Stimulated activated CD8-positive, alpha-beta memory T cell treated with anti-CD3 and anti-CD28 coated beads, Interleukin-15, amount 100 ng/mL, for 1 hour (primary cell): ENCODE measurements around the gene DDIAS.
"Not testable (repeated sequence)": the region's sequence is repeated elsewhere in the genome, so short reads cannot be mapped to it uniquely, and the experiment has no call there.

Experiments used
- DNase-seq: peaks from one replicate; pipeline ENCODE4 v3.0.0-alpha.2; 2020; ENCODE audit warnings: low read depth

The DDIAS gene, protein sequence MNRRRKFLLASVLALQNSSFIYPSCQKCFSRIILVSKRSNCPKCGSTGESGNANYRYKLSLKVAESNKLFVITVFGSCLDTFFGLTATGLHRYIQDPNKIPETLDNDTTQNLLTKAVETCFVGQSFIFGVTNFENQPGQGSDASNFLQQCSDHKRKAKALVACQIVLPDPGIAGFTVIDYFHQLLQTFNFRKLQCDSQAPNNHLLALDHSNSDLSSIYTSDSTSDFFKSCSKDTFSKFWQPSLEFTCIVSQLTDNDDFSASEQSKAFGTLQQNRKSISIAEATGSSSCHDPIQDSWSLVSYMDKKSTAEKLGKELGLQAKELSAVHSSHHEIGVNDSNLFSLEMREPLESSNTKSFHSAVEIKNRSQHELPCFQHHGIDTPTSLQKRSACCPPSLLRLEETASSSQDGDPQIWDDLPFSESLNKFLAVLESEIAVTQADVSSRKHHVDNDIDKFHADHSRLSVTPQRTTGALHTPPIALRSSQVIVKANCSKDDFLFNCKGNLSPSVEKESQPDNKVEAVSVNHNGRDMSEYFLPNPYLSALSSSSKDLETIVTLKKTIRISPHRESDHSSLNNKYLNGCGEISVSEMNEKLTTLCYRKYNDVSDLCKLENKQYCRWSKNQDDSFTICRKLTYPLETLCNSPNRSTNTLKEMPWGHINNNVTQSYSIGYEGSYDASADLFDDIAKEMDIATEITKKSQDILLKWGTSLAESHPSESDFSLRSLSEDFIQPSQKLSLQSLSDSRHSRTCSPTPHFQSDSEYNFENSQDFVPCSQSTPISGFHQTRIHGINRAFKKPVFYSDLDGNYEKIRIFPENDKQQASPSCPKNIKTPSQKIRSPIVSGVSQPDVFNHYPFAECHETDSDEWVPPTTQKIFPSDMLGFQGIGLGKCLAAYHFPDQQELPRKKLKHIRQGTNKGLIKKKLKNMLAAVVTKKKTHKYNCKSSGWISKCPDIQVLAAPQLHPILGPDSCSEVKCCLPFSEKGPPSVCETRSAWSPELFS

DNA sequence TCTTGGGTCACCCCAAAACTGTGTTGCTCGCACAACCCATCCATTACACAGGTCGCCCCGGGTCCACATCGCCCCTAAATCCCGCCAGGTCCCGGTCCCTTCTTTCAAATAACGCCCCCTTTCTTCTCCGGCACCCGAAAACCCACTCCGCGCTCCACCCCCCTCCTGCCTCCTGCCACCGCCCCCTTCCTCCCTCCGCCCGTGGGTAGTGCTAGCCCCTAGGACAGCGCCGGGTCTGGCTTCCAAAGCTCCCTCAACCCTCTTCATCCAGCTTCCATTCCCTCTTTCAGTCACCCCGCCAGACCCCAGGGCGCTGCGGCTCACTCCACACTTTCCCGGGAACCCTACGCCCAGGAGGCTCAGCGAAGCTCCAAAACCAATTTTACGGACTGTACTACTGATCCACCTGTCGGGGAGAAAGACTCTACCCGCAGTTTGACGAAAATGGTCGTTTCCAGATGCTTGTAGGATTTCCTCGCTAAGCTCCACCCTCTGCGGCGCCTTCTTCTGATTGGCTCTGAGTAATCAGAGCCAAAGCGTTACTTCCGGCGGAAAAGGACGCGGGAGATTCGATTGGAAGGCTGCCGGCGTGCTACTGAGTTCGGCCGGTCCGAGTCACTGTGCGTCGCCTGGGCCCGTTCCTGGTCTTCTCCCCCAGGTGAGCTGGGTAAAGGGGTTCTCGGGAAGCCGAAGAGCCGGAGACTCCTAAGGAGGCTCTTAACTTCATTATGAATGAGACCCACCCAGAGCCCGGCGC lies at the start of gene DDIAS:
Gene DDIAS, plus strand, starts transcription at position 572 of the 757 bp plus-strand sequence. CDS start 13,003 bp downstream, outside the sequence.
- peak; percentile 89 for DNase-seq

DNA sequence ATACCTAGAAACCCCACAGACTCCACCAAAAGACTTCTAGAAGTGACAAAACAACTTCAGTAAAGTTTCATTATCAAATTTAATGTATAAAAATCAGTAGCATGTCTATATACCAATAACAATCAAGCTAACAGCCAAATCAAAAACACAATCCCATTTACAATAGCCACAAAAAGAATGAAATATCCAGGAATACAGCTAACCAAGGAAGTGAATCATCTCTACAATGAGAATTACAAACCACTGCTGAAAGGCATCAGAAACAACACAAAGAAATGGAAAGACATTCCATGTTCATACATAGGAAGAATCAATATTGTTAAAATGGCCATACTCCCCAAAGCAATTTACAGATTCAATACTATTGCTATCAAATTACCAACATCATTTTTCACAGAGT lies 47.3 kb upstream of the DDIAS start:
- no peak for DNase-seq

DNA sequence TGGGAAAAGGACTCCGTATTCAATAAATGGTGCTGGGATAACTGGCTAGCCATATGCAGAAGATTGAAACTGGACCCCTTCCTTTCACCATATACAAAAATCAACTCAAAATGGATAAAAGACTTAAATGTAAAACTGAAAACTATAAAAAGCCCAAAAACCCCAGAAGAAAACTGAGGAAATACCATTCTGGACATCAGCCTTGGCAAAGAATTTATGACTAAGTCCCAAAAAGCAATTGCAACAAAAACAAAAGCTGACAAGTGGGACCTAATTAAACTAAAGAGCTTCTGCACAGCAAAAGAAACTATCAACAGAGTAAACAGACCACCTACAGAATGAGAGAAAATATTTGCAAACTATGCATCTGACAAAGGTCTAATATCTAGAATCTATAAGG lies 46.6 kb upstream of the DDIAS start:
- DNase-seq, result not testable (repeated sequence)

DNA sequence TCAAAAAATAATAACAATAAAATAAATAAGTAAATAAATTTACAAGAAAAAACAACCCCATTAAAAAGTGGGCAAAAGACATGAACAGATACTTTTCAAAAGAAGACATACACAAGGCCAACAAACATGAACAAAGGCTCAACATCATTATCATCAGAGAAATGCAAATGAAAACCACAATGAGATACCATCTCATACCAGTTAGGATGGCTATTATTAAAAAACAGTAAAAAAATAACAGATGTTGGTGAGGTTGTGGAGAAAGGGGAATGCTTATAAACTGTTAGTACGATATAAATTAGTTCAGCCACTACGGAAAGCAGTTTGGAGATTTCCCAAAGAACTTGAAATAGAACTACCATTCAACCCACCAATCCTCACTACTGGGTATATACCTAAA lies 45.9 kb upstream of the DDIAS start:
- no peak for DNase-seq

DNA sequence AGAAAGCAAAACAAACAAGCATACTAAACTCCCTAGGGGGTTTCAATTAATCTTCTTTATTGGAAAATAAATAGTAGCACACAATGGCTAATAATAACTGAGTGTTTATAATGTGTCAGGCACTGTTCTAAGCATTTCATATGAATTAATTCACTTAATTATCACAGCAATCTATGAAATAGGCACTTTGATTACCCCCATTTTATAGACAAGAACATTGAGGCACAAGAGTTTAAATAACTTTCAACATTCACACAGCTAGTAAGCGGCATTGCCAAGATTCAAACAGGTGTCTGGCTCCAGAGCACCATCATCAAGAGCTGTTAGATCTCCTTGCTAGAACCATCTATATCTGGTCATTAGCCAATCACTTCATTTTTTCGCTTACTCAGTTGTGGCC lies 44.4 kb upstream of the DDIAS start:
- DNase-seq, result no peak

DNA sequence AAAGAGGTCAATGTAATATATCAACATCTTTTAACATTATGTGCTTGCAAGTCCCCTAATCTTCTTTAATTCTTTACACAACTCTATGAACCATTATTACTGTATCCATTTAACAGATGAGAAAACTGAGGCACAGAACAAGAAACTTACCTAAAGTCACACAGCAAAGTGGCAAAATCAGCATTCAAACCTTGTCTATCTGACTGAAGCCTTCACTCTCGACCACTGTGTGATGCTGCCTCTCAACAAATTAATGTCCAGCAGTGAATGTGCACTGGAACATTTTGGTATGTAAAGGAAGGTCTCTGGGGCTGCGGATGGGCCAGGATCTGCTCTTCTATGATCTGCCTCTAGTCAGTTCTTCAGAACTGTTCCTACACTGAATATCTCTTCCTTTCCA lies 43.4 kb upstream of the DDIAS start:
- no peak for DNase-seq

DNA sequence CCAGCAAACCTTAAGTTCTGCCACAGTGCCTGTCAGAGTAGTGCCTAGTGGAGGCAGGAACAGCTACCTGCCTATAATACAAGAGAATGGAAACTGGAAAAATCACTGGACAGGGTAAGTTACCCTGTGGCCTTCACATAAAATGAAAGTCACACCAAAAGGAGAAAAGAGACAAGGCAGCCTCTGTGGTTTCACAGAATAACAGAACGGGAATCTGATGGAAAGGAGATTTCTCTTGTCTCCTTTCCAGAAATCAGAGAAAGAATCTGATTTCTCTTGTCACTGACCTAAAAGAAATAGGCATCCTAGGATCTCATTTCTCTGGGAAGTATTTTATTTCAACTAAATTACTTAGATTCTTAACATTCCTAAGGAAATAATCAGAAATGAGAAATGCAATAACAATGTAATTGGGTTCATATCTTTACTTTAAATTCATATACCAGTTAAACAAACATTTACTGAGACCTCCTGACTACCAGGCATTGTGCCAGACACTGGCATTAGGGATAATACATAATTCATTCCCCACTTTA lies 42.9 kb upstream of the DDIAS start:
- DNase-seq, result no peak

DNA sequence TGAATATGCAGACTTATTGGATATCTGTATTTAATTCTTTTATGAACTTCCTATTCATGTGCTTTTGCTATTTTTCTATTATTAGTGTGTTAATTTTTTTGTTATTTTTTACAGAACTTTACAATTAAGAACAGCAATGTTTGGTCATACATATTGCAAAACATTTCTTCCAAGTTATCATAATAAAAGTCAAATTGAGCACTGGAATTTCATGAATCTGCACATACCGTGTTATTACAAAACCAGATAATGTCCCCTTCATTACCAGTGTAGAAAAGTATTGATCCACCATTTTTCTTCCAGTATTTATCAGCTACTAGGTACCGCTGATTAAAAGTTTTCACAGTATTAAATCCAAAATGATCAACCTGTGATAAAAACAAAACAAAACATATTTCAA lies 41.8 kb upstream of the DDIAS start:
- no peak for DNase-seq

DNA sequence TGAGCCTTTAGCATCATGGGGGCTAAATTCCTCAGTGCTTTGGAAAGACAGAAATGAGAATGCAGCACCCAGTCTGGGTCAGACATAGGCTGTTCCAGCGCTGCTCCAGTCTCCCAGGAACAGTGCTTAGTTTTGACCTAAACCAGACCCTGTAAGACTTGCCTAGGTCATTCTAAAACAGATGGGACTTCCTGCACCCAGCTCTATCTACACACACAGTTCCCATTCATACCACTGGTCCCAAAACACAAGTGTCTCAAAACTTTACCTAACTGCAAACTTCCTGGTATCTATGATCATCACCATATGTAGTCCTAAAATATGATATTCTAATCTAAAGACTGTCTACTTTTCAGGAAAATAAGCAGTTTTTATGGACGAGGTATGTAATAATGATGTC lies 39.2 kb upstream of the DDIAS start:
- no peak for DNase-seq

DNA sequence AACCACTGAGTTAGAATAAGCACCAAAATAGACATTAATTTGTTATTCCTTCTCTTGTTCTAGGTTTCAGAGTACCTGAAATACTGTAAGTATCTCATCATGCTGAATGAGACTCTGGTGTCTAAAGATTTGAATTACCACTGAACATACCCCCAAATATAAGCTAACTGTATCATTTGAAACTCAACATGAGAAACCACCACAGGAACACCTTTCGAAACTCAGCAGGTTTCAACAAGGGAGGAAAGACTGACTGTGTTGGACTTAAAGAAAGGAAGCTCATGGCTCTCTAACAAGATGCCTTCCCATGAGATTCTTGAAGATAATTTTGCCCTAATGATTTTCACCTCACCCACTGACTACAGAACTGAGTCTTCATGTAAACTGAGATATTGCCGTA lies 38.3 kb upstream of the DDIAS start:
- no peak for DNase-seq

DNA sequence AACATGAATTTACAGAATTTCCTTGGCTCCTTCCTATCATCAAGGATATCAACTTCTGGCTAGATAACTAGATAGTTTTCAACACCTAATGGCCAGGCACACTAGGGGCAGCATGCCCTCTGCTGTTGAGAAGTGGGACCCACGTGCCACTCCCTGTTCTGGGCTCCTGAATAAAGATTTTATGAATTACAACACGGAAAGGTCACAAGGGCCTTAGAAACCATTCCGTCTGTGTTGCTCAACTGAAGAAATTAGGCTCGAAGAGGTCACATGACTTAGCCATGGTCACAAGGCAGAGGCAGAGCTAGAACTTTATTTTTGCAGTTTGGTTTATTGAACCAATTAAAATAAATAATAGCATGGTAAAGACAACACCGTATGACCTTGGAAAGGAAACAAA lies 37.3 kb upstream of the DDIAS start:
- DNase-seq, result no peak

DNA sequence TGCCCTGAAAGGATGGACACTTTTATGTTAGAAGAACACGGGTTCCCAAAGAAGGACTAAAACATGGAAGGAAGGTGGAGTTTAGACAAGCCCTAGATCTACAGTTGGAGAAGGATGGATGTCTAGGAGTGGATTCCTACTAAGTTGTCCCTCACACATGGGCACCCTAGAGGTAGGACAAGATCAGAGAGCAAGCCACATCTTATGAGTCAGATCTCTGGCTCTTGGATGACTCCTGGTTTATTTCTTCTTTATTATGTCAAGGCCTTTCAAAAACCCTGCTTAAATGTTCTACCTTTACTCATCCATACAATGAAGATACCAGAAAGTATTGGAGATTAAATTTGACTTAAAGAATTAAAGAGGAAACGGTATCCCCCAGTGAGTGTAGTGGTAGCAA lies 35.7 kb upstream of the DDIAS start:
- no peak for DNase-seq

DNA sequence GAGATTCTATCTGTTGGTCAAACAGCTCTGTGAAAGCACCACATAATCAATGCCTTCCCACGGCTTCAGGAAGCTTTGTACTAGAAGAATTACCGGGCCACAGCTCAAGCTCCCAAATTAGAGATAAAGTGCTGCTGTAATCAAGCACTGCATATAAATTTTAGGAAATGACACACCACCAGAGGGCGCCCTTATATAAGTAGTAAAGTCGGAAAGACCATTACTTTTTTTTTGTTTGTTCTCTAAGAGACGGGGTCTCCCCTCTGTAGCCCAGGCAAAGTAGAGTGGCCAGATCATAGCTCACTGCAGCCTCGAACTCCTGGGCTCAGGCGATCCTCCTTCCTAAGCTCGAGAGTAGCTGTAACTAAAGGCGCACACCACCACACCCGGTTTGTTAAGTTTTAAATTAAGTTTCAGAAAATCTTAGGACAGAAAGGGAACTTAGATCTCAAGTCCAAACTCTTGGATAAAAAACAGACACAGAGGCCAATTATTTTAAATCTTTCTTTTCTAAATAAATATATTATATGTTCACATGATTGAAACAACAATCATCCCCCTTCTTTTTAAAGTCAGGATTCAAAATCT lies 33.9 kb upstream of the DDIAS start:
- DNase-seq, result peak; percentile 62

DNA sequence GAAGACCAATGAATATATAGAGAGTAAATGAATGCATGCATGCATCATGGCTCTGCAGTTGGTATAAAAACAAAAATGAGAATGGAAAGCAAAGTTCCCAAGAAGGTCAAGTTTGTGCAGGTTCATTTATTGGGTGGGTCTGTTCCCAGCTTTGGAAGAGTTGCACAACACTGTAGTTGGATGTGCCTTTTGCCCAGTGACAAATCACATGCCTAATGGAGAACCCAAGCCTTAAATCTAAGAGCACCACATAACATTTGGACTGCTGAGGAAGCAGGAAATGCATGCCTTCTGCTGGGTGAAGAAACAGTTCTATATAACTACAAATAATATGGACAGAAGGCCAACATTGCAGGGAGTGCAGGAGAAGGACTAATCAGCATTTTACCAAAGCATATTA lies 31.9 kb upstream of the DDIAS start:
- DNase-seq, result no peak

DNA sequence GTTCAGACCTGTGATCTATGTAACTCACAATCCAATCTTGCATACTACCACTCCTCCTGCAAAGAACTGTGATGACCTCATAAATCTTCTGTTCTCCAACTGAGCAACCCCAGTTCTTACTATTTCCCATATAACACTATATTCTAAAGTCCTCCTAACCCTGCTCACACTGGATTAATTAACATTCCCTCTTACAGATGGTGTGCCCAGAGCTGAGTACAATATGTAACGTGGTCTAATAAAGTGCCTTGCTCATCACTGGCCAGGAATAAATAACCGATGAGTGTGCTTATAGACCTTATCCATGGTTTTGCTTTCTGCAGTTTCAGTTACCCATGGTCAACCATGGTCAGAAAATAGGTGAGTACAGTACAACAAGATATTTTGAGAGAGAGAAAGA lies 29.9 kb upstream of the DDIAS start:
- no peak for DNase-seq

DNA sequence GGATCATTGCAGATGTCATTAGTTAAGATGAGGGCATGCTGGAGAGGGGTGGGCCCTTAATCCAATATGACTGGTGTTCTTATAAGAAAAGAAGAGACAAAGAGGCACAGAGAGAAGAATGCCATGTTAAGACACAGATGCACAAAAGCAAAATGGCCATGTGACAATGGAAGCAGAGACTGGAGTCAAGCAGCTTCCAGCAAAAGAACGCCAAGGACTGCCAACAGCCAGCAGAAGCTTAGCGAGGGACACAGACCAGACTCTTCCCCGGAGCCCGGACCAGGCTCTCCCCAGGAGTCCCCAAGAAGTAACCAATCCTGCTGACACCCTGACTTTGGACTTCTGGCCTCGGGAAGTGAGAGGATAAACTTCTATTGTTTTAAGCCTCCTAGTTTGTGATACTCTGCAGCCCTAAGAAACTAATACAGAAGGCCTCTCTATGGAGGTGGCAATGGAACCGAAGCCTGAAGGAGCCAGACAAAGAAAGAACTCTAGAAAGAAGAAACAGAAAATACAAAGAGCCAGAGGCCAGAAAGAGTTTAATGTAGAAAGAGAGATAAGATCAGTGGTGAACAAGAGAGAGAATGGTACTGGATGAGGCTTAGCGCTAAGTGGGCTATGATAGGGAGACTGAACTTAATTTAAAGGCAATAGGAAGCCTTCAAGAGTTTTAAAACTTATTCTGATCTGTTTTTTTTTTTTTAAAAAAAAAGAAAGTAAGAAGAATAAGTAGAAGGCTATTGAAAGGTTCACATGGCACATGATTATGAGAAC lies 29.0 kb upstream of the DDIAS start:
- no peak for DNase-seq

DNA sequence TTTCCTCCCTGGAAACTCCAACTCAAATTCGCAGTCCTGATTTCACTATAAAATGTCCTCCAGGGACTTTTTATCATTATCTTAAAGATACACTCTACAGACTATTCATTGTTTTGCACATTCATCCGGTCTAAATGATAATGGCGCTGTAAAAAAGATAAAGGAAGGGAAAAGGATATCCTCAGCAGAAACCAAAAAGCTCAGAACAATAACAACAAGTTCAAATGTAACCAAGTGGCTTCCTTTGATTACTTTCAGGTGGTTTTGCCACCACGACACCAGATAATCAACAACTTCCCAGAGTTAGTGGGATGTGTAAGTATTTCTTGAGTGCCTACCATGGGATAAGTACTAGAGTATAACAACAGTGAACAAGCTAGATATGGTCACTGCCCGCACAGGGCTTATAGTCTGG lies 27.6 kb upstream of the DDIAS start:
- DNase-seq, result no peak

DNA sequence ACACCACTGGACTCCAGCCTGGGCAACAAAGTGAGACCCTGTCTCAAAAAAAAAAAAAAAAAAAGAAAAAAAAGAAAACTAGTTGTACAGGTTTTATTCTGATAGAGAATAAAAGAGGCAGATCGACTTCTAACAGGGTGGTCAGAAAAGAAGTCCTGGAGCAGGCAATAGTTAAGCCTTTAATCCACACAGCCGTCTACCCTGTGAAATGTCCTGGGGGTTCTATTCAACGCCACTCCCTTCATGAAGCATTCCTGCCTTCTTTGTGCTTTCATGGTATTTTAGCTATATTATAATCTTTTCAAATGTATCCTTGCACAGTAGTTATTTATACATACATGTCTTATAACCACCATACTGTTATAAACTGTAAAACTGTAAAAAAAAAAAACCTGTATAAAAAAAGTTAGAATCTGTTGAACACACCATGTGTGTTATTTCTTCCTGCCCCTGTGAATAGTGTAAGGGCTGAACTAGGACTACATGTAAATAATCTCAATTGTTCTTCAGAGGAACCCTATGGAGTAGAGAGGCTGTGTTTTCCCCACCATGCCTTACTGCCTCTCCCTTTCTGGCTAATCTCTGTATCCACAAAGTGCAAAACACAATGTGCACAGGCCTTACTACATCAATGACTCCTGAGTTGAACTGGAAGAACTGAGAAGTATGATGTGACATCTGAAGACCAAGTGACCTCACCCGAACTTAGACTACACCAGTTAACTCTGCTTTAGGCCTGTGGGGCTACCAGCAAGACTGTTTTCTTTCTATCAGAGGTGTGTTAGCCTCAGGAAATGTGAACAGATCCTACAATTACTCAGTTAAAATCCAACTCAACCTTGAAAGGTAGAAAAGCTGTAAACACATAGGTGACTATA lies 26.7 kb upstream of the DDIAS start:
- DNase-seq, result no peak

DNA sequence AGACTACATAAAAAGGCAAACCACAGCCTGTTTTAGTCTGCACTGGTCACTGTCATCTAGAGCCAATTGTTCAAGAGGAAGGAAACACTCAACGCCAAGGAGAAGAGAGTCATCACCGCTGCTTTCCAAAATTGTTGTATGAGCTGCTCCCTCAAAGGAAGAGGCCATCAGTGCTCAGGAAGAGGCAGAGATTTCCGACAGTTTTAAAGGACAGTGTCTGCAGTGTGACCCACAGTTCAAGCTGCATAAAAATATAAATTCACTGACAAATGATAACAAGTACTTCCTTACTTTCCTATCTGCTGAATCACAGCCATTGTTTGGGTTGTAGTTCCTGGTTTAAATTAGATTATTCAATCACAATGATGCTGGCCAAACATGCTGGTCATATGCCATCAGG lies 17.7 kb upstream of the DDIAS start:
- no peak for DNase-seq
